ENCODE data around the gene KRT77.

The KRT77 gene

GRCh38 chr12:52691076-52691840 is 12.1 kb downstream of the KRT77 start:
- DNase-seq, result peak; percentile 55

- no peak for DNase-seq
Observed at GRCh38 chr12:52690351-52691075, 12.8 kb downstream of the KRT77 start.

DNA sequence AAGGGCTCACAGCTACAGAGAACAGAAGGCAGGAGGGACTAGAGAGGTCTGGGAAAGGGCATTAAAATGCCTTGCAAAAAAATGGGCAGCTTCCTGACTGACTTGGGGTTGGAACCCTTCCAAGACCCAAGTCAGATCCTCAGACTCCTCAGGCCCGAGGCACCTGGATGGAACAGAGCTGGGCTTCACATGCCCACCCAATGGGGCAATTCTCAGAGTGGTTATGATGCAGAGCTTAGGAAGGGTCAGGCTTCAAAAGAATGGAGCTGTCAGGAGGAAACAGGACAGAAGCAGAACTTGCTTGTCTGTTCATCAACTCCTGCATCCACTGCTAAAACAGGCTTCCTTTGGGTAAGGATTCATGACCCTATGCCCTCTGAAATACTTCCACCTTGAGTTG is 13.4 kb downstream of the KRT77 start:
- no peak for DNase-seq

DNA sequence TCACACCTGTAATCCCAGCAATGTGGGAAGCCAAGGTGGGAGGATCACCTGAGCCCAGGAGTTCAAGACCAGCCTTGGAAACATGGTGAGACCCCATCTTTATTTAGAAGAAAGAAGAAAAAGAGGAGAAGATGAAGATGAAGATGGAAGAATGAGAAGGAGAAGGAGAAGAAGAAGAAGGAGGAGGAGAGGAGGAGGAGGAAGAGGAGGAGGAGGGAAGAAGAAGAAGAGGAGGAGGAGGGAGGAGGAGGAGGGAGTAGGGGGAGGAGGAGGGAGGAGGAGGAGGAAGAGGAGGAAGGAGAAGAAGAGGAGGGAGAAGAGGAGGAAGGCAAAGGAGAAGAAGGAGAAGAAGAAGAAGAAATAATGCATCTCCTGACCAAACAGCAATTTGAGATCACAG is 14.1 kb downstream of the KRT77 start:
- DNase-seq, result no peak

- no peak for DNase-seq
Observed at GRCh38 chr12:52688481-52688880, 14.8 kb downstream of the KRT77 start.

DNA sequence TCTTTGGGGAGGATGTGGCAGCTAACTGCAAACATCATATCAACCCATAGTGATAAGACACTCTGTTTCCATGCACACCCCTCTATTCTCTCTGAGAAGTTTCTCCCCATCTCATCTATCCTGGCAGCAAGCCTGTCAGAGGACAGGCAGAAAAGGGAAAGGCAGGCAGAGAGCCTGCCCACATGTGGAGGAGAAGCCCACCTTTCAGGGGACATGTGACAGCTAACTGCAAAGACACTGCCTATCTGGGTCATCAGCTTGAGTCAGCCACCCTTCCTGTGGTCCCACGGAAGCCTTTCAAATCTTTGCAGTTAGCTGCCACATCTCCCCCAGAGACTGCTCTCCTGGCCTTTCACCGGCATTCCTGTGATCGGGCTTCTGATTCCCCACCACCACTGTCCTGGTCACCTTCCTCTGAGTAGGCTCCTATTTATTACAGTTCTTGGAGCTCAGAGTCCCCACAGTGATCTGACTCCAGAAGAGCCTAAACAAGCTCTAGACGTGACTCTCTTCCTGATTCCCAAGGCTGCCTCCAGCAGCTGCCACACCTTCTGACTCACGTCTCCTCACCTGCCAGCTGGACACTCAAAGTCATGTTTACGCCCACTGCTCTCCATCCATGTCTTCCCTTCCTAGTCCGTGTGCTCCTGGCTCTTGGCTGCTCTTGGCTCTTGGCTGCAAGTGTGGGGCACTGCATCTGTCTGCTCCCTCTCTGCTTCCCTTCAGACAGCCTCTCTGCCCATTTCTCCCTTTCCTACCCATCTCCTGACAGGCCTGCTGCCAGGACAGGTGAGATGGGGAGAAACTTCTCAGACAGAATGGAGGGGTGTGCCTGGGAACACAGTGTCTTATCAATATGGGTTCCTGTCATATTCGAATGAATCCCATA is 15.6 kb downstream of the KRT77 start:
- peak; percentile 49 for DNase-seq

DNA sequence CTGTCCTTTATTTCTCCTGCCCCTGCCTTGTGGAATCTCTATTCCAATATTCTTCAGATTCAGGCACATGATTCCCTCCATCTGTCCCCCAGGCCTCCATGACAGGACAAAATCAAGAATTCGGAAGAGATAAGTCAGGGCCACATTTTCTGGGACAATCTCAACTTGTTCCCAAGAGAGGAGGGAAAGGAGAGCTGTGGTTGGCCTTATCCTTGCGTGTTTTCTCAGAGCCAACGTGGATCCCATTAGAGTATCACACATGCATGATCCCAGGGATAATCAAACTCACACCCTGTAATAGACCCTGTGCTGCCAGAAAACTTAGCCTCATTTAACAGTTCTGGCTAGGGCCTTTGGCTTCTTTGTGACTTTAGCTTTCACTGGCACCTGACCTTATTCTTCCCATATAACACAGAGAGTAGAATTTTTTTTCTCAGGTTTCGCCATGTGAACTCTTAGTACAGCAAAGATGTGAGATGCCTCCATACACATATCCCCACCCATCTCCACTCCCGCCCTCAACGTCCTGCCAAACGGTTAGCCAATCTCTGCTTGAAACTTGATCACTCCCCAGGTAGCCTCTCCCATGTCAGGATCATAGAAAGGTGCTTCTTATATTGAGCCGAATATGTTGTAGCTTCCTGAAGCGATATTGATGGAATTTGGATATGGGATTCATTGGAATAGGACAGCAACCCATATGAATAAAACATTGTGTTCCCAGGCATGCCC is 16.4 kb downstream of the KRT77 start:
- peak; percentile 13 for DNase-seq

DNA sequence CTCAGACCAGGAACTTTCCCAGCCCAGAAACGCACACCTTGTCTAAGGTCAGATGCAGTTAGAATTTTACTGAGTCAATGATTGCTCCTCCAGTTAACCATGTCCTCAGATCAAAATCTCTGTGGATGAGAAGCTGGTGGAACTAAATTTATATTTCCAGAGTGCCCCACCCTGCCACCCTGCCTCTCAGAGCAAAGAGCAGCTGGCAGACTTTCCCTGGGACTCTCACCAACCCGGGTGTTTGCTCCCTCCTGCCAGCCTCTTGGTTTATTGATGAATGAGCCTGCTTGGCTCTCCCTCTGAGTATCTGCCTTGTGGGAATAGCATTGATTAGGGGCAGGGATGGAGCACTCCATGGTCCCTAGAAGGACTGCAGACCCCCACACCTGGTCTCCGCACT is 17.3 kb downstream of the KRT77 start:
- DNase-seq, result no peak

DNA sequence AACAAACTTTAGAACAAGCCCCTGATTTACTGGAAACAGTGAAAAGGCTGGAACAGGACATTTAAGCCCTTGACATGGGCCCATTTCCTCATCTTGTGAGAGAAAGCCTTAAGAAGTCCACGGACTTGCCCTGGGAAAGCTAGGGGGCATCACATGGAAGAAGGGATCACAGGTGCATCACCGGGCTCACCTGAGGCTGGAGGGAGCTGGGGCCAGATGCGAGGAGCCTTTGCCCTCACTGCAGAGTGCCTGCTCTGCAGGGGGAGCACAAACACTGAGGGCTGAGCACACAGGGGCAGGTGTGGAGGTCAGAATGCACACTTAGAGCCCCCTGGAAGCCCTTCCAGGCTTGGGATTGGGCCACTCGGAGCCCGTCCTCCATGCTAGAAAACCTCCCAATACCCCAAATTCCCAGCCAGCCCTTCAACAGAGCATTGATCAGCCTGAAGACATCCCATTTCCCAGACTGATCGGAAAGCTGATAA is 17.9 kb downstream of the KRT77 start:
- DNase-seq, result no peak

GRCh38 chr12:52684431-52684830 is 18.9 kb downstream of the KRT77 start:
- DNase-seq, result no peak

- no peak for DNase-seq
Observed at GRCh38 chr12:52683575-52684300, 19.6 kb downstream of the KRT77 start.

- DNase-seq, result no peak
Observed at GRCh38 chr12:52682938-52683574, 20.3 kb downstream of the KRT77 start.

DNA sequence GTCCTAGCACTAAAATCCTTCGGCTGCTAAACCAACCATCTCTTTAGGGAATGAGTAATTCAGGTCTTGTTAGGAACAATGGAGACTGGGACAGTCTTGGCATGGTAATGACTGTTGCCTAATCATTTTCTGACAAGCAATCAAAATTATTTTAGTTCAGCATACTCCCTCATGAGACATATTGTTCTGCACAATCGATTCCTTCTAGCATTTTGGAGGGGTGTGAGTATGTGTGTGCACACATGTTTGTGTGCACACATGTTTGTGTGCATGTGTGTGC is 21.0 kb downstream of the KRT77 start:
- no peak for DNase-seq

GRCh38 chr12:52681526-52682380 is 21.6 kb downstream of the KRT77 start:
- no peak for DNase-seq

DNA sequence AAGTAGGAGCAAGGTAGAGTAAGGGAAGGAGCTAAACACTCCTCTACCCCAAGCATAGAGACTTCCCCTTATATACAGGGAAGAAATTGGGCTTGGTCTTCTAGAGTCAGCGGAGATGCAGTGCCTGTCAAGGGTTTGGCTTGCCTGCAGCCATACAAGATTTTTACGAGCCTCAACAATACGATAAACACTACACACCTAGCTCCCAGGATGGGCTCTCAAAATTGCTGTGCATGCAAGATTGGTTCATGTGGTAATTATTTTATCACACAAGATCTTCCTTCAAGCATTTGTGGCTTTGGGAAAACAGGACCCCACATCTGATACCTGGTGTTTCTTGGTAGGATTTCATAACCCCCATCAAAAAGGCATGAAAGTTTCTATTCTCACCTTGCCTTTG is 23.0 kb downstream of the KRT77 start, which contains the start of gene KRT1:
KRT1 (minus strand) TSS at position 45 of the 400 bp plus-strand sequence. CDS start 59 bp downstream, outside the sequence.
- DNase-seq, result no peak

DNA sequence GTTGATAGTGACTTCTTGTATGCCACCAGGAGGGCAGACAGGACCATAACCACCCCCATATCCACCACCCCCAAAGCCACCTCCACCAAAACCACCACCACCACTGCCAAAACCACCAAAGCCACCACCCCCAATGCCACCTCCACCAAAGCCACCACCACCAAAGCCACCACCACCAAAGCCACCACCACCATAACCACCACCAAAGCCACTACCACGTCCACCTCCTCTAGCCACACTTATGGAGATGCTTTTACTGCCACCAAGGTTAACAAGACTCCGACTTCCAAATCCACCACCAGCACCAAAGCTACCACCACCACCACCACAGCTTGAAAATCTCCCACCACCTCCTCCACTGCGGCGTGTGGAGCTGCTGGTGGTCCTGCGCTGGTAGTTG is 23.4 kb downstream of the KRT77 start:
- no peak for DNase-seq

DNA sequence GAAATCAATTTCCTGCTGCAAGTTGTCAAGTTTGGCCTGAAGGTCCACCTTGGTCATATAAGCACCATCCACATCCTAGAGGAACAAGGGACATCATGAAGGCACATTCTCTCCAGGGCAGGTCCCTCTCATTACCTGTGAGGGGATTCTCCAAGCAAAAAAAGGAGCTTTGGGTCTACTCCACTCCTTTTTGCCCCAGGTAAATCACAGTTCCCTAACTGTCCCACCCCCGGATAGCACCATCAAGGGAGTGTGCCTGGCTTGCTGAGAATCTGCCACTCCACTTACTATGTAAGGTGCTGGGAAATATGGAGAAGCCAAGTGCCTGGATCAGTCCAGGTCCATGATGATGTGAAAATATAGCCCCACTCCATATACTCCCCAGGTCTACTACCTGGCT is 25.7 kb downstream of the KRT77 start:
- DNase-seq, result no peak

DNA sequence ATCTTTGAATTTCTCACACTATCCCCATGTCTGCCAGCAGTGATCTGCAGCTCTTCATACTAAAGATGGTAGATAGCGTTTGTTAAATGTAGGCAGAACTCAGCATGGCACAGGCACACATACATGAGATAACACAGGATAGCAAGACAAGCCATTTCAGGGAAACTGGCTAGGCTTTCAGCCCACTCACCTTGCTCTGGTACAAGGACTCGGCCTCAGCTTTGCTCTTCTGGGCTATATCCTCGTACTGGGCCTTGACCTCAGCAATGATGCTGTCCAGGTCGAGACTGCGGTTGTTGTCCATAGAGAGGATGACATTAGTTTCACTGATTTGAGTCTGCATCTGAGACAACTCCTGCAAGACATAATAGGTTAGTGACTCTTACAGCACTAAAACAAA is 26.2 kb downstream of the KRT77 start:
- DNase-seq, result no peak

DNA sequence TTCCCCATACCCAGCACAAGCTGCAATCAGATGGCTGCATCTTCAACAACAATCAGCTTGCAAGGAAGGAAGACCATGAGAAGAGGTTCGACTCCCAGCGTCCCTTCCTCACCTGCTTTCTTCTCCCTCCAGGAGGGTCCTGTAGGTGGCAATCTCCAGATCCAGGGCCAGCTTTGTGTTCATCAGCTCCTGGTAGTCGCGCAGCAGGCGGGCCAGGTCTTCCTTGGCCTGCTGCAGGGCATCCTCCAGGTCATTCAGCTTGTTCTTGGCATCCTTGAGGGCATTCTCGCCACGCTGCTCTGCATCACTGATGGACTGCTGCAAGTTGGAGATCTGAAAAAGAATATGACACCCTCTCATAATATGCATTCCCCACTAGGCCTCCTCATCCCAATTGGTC is 27.2 kb downstream of the KRT77 start:
- no peak for DNase-seq

GRCh38 chr12:52675301-52675701 is 28.0 kb downstream of the KRT77 start:
- no peak for DNase-seq

- DNase-seq, result no peak
Observed at GRCh38 chr12:52674433-52674775, 28.9 kb downstream of the KRT77 start.

Measured in NCI-H510A treated with DMSO at 0.1 percent for 48 hours (cell line).